ENCODE data around the gene TTC3. TPM values are rescaled to one million over a fixed set of nuclear protein-coding genes. Genes with fewer than 3 reads are reported as not detected.
"Not testable (repeated sequence)": the region's sequence is repeated elsewhere in the genome, so short reads cannot be mapped to it uniquely, and the experiment has no call there.

TTC3 gene, protein sequence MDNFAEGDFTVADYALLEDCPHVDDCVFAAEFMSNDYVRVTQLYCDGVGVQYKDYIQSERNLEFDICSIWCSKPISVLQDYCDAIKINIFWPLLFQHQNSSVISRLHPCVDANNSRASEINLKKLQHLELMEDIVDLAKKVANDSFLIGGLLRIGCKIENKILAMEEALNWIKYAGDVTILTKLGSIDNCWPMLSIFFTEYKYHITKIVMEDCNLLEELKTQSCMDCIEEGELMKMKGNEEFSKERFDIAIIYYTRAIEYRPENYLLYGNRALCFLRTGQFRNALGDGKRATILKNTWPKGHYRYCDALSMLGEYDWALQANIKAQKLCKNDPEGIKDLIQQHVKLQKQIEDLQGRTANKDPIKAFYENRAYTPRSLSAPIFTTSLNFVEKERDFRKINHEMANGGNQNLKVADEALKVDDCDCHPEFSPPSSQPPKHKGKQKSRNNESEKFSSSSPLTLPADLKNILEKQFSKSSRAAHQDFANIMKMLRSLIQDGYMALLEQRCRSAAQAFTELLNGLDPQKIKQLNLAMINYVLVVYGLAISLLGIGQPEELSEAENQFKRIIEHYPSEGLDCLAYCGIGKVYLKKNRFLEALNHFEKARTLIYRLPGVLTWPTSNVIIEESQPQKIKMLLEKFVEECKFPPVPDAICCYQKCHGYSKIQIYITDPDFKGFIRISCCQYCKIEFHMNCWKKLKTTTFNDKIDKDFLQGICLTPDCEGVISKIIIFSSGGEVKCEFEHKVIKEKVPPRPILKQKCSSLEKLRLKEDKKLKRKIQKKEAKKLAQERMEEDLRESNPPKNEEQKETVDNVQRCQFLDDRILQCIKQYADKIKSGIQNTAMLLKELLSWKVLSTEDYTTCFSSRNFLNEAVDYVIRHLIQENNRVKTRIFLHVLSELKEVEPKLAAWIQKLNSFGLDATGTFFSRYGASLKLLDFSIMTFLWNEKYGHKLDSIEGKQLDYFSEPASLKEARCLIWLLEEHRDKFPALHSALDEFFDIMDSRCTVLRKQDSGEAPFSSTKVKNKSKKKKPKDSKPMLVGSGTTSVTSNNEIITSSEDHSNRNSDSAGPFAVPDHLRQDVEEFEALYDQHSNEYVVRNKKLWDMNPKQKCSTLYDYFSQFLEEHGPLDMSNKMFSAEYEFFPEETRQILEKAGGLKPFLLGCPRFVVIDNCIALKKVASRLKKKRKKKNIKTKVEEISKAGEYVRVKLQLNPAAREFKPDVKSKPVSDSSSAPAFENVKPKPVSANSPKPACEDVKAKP (N-terminal part only)
- total RNA-seq, result 10 to 100 TPM; 75.4 to 85.6 TPM

DNA sequence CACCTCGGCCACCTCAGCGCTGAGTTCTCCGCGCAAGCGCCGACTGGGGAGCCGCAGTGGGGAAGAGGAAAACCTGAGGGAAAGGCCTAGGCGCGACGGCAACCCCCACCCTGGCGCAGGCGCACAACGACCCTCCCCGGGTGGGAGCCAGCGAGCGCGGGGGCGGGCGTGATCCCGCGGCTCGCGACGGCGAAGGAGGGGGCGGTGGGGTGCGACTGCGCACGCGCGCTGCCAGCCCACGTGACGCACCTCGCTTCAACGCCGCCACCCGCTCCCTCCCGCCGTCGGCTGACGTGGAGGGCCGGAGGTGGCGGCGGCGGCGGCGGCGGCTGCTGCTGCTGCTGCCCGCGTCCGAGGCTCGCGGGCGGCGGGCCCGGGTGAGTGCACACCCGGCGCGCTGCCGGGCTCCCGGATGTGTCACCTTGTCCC, at the start of gene TTC3, which contains the start of gene PIGP:
TSS of gene TTC3 (plus strand) at position 267 of the 429 bp plus-strand sequence. CDS start 14,004 bp downstream, outside the sequence.
TSS of gene PIGP (minus strand) at position 84 of the 429 bp plus-strand sequence. CDS start 556 bp downstream, outside the sequence.
- peak; percentile 79 for ATAC-seq (ENCODE audit: low read depth)
- Mint-ChIP-seq H3K4me1 (peaks cover 31% of the 10 kb centered on the region), H3K36me3 (peaks cover 16% of the 10 kb centered on the region), H3K27ac (peak within 1 kb of the TSS; percentile 99), H3K9me3 (no peaks in the 10 kb centered on the region), H3K27me3 (peaks cover 1% of the 10 kb centered on the region), H3K4me3 (peak within 1 kb of the TSS; percentile 94)
- peak; percentile 97 for DNase-seq
- POLR2A ChIA-PET, result no interaction called here

- Mint-ChIP-seq H3K9me3 (peaks cover 2% of the 10 kb centered on the region), H3K4me3 (no peak overlapping the region), H3K4me1 (no peaks in the 10 kb centered on the region), H3K36me3 (no peaks in the 10 kb centered on the region), H3K27ac (no peak overlapping the region), H3K27me3 (peaks cover 12% of the 10 kb centered on the region)
- POLR2A ChIA-PET, result no interaction called here
- ATAC-seq (ENCODE audit: low read depth) (no peak), DNase-seq (no peak)
These were observed 46.6 kb upstream of the TTC3 start for GRCh38 chr21:37026499-37026898.

DNA sequence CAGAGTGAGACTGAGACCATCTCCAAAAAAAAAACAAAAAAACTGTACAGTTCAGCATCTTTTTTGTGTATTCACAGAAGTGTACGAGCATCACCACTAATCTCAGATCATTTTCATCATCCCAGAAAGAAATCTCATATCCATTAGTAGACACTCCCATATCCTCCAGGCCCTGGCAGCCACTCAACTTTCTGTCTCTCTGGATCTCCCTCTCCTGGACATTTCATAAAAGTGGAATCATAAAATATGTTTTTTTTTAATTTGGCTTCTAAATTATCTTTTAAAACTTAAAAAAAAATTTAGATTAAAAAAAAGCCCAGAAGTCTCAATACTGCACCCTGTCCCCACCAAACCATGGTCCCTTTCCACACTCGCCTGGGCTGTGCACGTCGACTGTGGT, 44.5 kb upstream of the TTC3 start:
- POLR2A ChIA-PET, result no interaction called here
- H3K36me3 Mint-ChIP-seq, result no peaks in the 10 kb centered on the region
- no peaks in the 10 kb centered on the region for H3K9me3 Mint-ChIP-seq

GRCh38 chr21:37030864-37031263, 42.2 kb upstream of the TTC3 start:
- Mint-ChIP-seq H3K9me3 (no peaks in the 10 kb centered on the region), H3K4me3 (no peak overlapping the region), H3K27ac (no peak overlapping the region), H3K27me3 (peaks cover 9% of the 10 kb centered on the region), H3K36me3 (no peaks in the 10 kb centered on the region), H3K4me1 (no peaks in the 10 kb centered on the region)
- POLR2A ChIA-PET, result no interaction called here
- DNase-seq, result no peak
- ATAC-seq (ENCODE audit: low read depth), result no peak

More for the DNA sequence above, 44.5 kb upstream of the TTC3 start:
- Mint-ChIP-seq H3K27me3 (peaks cover 12% of the 10 kb centered on the region), H3K4me3 (no peak overlapping the region), H3K4me1 (no peaks in the 10 kb centered on the region), H3K27ac (no peak overlapping the region)
- ATAC-seq (ENCODE audit: low read depth) (no peak), DNase-seq (no peak)

- no peak for ATAC-seq (ENCODE audit: low read depth)
These were observed 40.8 kb upstream of the TTC3 start for GRCh38 chr21:37032293-37032692.

GRCh38 chr21:37032877-37033471, 40.1 kb upstream of the TTC3 start:
- no peak overlapping the region for H3K27ac Mint-ChIP-seq
- no peak overlapping the region for H3K4me3 Mint-ChIP-seq
- no peaks in the 10 kb centered on the region for H3K9me3 Mint-ChIP-seq
- H3K36me3 Mint-ChIP-seq, result no peaks in the 10 kb centered on the region
- no peak for ATAC-seq (ENCODE audit: low read depth)
- H3K4me1 Mint-ChIP-seq, result no peaks in the 10 kb centered on the region
- POLR2A ChIA-PET, result no interaction called here
- H3K27me3 Mint-ChIP-seq, result peaks cover 2% of the 10 kb centered on the region
- no peak for DNase-seq

More at GRCh38 chr21:37032293-37032692, 40.8 kb upstream of the TTC3 start:
- no peaks in the 10 kb centered on the region for H3K9me3 Mint-ChIP-seq
- H3K36me3 Mint-ChIP-seq, result no peaks in the 10 kb centered on the region
- no peak overlapping the region for H3K4me3 Mint-ChIP-seq
- H3K27me3 Mint-ChIP-seq, result peaks cover 2% of the 10 kb centered on the region
- no peaks in the 10 kb centered on the region for H3K4me1 Mint-ChIP-seq
- no peak overlapping the region for H3K27ac Mint-ChIP-seq
- DNase-seq, result no peak
- POLR2A ChIA-PET, result no interaction called here

GRCh38 chr21:37034394-37034793, 38.7 kb upstream of the TTC3 start:
- H3K27me3 Mint-ChIP-seq; H3K4me1 Mint-ChIP-seq; H3K4me3 Mint-ChIP-seq; POLR2A ChIA-PET; H3K27ac Mint-ChIP-seq; H3K36me3 Mint-ChIP-seq; H3K9me3 Mint-ChIP-seq; ATAC-seq (ENCODE audit: low read depth); DNase-seq: not testable (repeated sequence)

DNA sequence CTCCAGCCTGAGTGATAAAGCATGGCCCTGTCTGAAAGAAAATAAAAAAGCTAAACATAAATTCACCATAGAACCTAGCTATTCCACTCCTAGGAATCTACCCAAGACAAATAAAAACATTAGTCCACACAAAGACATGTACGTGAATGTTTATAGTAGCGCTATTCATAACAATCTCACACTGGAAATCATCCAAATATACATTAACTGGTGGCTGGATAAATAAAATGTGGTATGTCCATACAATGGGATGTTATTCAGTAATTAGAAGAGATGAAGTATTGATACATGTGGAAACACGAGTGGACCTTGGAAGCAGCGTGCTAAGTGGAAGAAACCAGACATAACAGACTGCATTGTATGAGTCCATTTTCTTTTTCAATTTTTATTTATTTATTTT, 36.9 kb upstream of the TTC3 start:
- Mint-ChIP-seq H3K4me1 (no peaks in the 10 kb centered on the region), H3K27ac (no peak overlapping the region), H3K27me3 (peaks cover 5% of the 10 kb centered on the region), H3K36me3 (no peaks in the 10 kb centered on the region), H3K4me3 (no peak overlapping the region), H3K9me3 (no peaks in the 10 kb centered on the region)
- no peak for ATAC-seq (ENCODE audit: low read depth)
- no peak for DNase-seq
- POLR2A ChIA-PET, result no interaction called here

DNA sequence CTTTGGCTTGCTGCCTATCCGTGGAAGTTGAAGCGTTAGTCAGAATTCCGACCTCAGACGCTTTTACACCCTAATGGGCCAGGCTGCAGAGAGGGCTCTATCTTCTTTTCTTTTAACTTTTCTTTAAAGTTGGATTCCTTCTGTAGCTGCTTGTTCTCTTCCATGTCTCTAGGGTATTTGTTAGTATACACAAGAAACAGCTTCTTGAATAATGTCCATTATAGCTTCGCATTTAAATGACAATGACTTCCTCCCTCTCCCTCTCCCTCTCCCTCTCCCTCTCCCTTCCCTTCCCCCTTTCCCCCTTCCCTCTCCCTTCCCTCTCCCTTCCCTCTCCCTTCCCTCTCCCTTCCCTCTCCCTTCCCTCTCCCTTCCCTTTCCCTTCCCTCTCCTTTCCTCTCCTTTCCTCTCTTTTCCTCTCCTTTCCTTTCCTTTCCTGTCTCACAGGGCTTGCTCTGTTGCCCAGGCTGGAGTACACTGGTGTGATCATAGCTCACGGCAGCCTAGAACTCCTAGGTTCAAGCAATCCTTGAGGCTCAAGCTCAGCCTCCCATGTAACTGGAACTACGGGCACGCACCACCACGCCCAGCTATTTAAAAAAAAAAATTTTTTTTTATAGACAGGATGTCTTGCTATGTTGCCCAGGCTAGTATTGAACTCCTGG, 33.5 kb upstream of the TTC3 start:
- no peak for DNase-seq
- ATAC-seq (ENCODE audit: low read depth), result no peak
- peaks cover 3% of the 10 kb centered on the region for H3K27me3 Mint-ChIP-seq
- H3K9me3 Mint-ChIP-seq, result no peaks in the 10 kb centered on the region
- H3K4me1 Mint-ChIP-seq, result peaks cover under 1% of the 10 kb centered on the region
- no peaks in the 10 kb centered on the region for H3K36me3 Mint-ChIP-seq
- H3K4me3 Mint-ChIP-seq, result no peak overlapping the region
- POLR2A ChIA-PET, result no interaction called here
- H3K27ac Mint-ChIP-seq, result no peak overlapping the region

DNA sequence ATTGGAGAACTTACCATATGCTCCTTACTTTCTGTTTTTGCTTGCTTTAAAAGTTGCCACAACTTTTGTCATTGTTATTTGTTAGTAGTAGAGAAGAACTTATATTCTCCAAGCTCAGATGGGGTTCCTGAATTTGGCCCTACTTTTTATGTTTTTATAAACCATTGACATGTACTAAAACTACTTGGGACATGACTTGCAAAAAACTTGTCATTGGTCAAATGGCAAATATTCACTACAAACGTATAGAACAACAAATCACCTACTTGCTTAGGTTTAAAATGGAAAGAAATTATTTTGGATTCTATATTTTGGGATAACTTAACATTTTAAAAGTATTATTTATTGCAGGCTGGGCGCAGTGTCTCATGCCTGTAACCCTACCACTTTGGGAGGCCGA, 32.8 kb upstream of the TTC3 start:
- H3K27me3 Mint-ChIP-seq, result peaks cover 3% of the 10 kb centered on the region
- DNase-seq (no peak), ATAC-seq (ENCODE audit: low read depth) (no peak)
- H3K27ac Mint-ChIP-seq, result no peak overlapping the region
- H3K9me3 Mint-ChIP-seq, result no peaks in the 10 kb centered on the region
- H3K4me3 Mint-ChIP-seq, result no peak overlapping the region
- H3K36me3 Mint-ChIP-seq, result no peaks in the 10 kb centered on the region
- peaks cover 8% of the 10 kb centered on the region for H3K4me1 Mint-ChIP-seq
- POLR2A ChIA-PET, result no interaction called here

- ATAC-seq (ENCODE audit: low read depth) (no peak), DNase-seq (no peak)
- no peak overlapping the region for H3K4me3 Mint-ChIP-seq
- H3K27ac Mint-ChIP-seq, result no peak overlapping the region
- H3K27me3 Mint-ChIP-seq, result peaks cover 9% of the 10 kb centered on the region
- H3K4me1 Mint-ChIP-seq, result peaks cover 14% of the 10 kb centered on the region
- POLR2A ChIA-PET, result no interaction called here
- no peaks in the 10 kb centered on the region for H3K36me3 Mint-ChIP-seq
- H3K9me3 Mint-ChIP-seq, result no peaks in the 10 kb centered on the region
These were observed 31.3 kb upstream of the TTC3 start for GRCh38 chr21:37041706-37042271.

GRCh38 chr21:37043818-37044217, 29.2 kb upstream of the TTC3 start:
- H3K4me1 Mint-ChIP-seq, result peaks cover 14% of the 10 kb centered on the region
- no peaks in the 10 kb centered on the region for H3K9me3 Mint-ChIP-seq
- H3K4me3 Mint-ChIP-seq, result no peak overlapping the region
- DNase-seq (no peak), ATAC-seq (ENCODE audit: low read depth) (no peak)
- peaks cover 3% of the 10 kb centered on the region for H3K36me3 Mint-ChIP-seq
- no peak overlapping the region for H3K27ac Mint-ChIP-seq
- POLR2A ChIA-PET, result no interaction called here
- H3K27me3 Mint-ChIP-seq, result peaks cover 27% of the 10 kb centered on the region
